ENCODE data around the gene TLR5.

The TLR5 gene

DNA sequence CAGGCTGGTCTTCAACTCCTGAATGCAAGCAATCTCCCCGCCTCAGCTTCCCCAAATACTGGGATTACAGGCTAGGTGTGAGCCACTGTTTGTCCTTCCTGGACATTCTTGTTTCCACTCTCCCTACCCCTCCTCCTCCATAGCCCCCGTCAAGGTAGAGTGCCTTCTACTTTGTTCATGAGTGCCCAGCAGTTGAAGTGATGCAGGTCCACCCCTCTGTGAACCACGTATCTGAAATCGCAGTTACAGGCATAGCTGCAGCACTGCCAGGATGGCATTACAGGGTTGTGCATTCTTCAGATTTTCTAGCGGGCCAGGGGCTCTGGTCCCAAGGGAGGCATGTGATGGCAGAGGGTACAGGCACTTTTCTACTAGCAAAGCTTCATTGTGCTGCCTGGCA lies 7.4 kb upstream of the TLR5 start:
- Histone ChIP-seq H3K27me3 (ENCODE audit: control insufficient read depth in 5 of 5, insufficient read depth in 4 of 5, low read length in 5 of 5) (peaks cover 0 to 2% (median 0%) of the 10 kb centered on the region in 5 donors), H3K4me1 (ENCODE audit: control insufficient read depth in 5 of 5, insufficient read depth in 5 of 5, low read length in 5 of 5) (peaks cover 0 to 21% (median 0%) of the 10 kb centered on the region in 5 donors), H3K4me3 (ENCODE audit: low read depth in 1 of 5, low read length in 5 of 5) (no peak overlapping the region), H3K27ac (ENCODE audit: low read depth, low read length) (no peak overlapping the region), H3K36me3 (ENCODE audit: control insufficient read depth in 5 of 5, insufficient read depth in 5 of 5, low read length in 5 of 5) (no peaks in the 10 kb centered on the region), H3K9me3 (ENCODE audit: control insufficient read depth in 5 of 5, low read length in 5 of 5) (peaks cover 0 to 14% (median 5%) of the 10 kb centered on the region in 5 donors), H3K9ac (ENCODE audit: low read length in 5 of 5) (no peak overlapping the region)

DNA sequence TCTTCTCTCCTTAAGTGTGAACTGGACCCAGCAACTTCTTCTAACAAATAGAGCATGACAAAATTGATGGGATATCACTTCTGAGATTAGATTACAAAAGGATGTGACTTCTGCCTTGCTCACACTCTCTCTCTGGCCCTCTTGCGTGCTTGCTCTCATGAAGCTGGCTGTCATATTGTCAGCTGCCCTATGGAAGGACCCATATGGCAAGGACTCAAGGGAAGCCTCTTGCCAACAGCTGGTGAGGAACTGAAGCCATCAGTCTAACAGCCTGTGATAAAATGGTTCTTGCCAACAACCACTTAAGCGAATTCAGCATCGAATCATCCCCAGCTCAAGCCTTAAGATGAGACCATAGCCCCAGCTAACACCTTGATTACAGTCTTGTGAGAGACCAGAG lies 4.8 kb upstream of the TLR5 start:
- no peak overlapping the region for H3K9ac ChIP-seq (ENCODE audit: low read length in 5 of 5)
- peaks cover 0 to 14% (median 5%) of the 10 kb centered on the region in 5 donors for H3K9me3 ChIP-seq (ENCODE audit: control insufficient read depth in 5 of 5, low read length in 5 of 5)
- peaks cover 3 to 18% (median 13%) of the 10 kb centered on the region in 5 donors for H3K4me1 ChIP-seq (ENCODE audit: control insufficient read depth in 5 of 5, insufficient read depth in 5 of 5, low read length in 5 of 5)
- no peak overlapping the region for H3K27ac ChIP-seq (ENCODE audit: low read depth, low read length)
- H3K4me3 ChIP-seq (ENCODE audit: low read depth in 1 of 5, low read length in 5 of 5), result no peak overlapping the region
- H3K27me3 ChIP-seq (ENCODE audit: control insufficient read depth in 5 of 5, insufficient read depth in 4 of 5, low read length in 5 of 5), result peaks cover 0 to 2% (median 0%) of the 10 kb centered on the region in 5 donors
- H3K36me3 ChIP-seq (ENCODE audit: control insufficient read depth in 5 of 5, insufficient read depth in 5 of 5, low read length in 5 of 5), result no peaks in the 10 kb centered on the region

DNA sequence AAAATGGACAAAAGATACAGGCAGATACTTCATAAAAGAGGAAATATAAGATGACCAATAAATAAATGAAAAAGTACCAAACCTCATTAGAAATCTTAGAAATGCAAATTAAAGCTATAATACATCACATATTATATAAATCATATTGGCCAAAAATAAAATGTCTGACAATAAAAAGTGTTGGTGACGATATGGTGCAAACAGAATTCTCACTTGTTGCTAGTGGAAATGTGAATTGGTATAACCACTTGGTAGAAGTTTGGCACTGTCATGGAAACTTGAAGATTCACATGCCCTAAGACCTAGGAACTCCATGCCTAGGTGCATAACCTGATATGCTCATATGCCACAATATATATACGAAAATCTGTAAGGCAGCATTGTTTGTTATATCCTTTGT lies 4.4 kb upstream of the TLR5 start:
- no peaks in the 10 kb centered on the region for H3K36me3 ChIP-seq (ENCODE audit: control insufficient read depth in 5 of 5, insufficient read depth in 5 of 5, low read length in 5 of 5)
- no peak overlapping the region for H3K4me3 ChIP-seq (ENCODE audit: low read depth in 1 of 5, low read length in 5 of 5)
- H3K9ac ChIP-seq (ENCODE audit: low read length in 5 of 5), result no peak overlapping the region
- H3K9me3 ChIP-seq (ENCODE audit: control insufficient read depth in 5 of 5, low read length in 5 of 5), result peaks cover 0 to 14% (median 5%) of the 10 kb centered on the region in 5 donors
- H3K27ac ChIP-seq (ENCODE audit: low read depth, low read length), result no peak overlapping the region
- peaks cover 5 to 20% (median 17%) of the 10 kb centered on the region in 5 donors for H3K4me1 ChIP-seq (ENCODE audit: control insufficient read depth in 5 of 5, insufficient read depth in 5 of 5, low read length in 5 of 5)
- peaks cover 0 to 2% (median 0%) of the 10 kb centered on the region in 5 donors for H3K27me3 ChIP-seq (ENCODE audit: control insufficient read depth in 5 of 5, insufficient read depth in 4 of 5, low read length in 5 of 5)

- H3K27me3 ChIP-seq (ENCODE audit: control insufficient read depth in 5 of 5, insufficient read depth in 4 of 5, low read length in 5 of 5), result peaks cover 0 to 2% (median 0%) of the 10 kb centered on the region in 5 donors
- H3K36me3 ChIP-seq (ENCODE audit: control insufficient read depth in 5 of 5, insufficient read depth in 5 of 5, low read length in 5 of 5), result no peaks in the 10 kb centered on the region
- no peak overlapping the region for H3K4me3 ChIP-seq (ENCODE audit: low read depth in 1 of 5, low read length in 5 of 5)
- peaks cover 0 to 14% (median 5%) of the 10 kb centered on the region in 5 donors for H3K9me3 ChIP-seq (ENCODE audit: control insufficient read depth in 5 of 5, low read length in 5 of 5)
- peaks cover 11 to 27% (median 21%) of the 10 kb centered on the region in 5 donors for H3K4me1 ChIP-seq (ENCODE audit: control insufficient read depth in 5 of 5, insufficient read depth in 5 of 5, low read length in 5 of 5)
- no peak overlapping the region for H3K9ac ChIP-seq (ENCODE audit: low read length in 5 of 5)
- H3K27ac ChIP-seq (ENCODE audit: low read depth, low read length), result no peak overlapping the region
These were observed 3.7 kb upstream of the TLR5 start for GRCh38 chr1:223146745-223147144.

GRCh38 chr1:223144914-223145313 lies 1.9 kb upstream of the TLR5 start:
- peaks cover 0 to 2% (median 0%) of the 10 kb centered on the region in 5 donors for H3K27me3 ChIP-seq (ENCODE audit: control insufficient read depth in 5 of 5, insufficient read depth in 4 of 5, low read length in 5 of 5)
- H3K4me3 ChIP-seq (ENCODE audit: low read depth in 1 of 5, low read length in 5 of 5), result no peak overlapping the region
- H3K9ac ChIP-seq (ENCODE audit: low read length in 5 of 5), result no peak overlapping the region
- H3K4me1 ChIP-seq (ENCODE audit: control insufficient read depth in 5 of 5, insufficient read depth in 5 of 5, low read length in 5 of 5), result peaks cover 14 to 40% (median 32%) of the 10 kb centered on the region in 5 donors
- no peaks in the 10 kb centered on the region for H3K36me3 ChIP-seq (ENCODE audit: control insufficient read depth in 5 of 5, insufficient read depth in 5 of 5, low read length in 5 of 5)
- H3K27ac ChIP-seq (ENCODE audit: low read depth, low read length), result no peak overlapping the region
- peaks cover 0 to 14% (median 5%) of the 10 kb centered on the region in 5 donors for H3K9me3 ChIP-seq (ENCODE audit: control insufficient read depth in 5 of 5, low read length in 5 of 5)

- Histone ChIP-seq H3K4me3 (ENCODE audit: low read depth in 1 of 5, low read length in 5 of 5) (no peak overlapping the region), H3K4me1 (ENCODE audit: control insufficient read depth in 5 of 5, insufficient read depth in 5 of 5, low read length in 5 of 5) (peaks cover 14 to 40% (median 32%) of the 10 kb centered on the region in 5 donors), H3K27me3 (ENCODE audit: control insufficient read depth in 5 of 5, insufficient read depth in 4 of 5, low read length in 5 of 5) (peaks cover 0 to 2% (median 0%) of the 10 kb centered on the region in 5 donors), H3K9ac (ENCODE audit: low read length in 5 of 5) (no peak overlapping the region), H3K36me3 (ENCODE audit: control insufficient read depth in 5 of 5, insufficient read depth in 5 of 5, low read length in 5 of 5) (no peaks in the 10 kb centered on the region), H3K27ac (ENCODE audit: low read depth, low read length) (no peak overlapping the region), H3K9me3 (ENCODE audit: control insufficient read depth in 5 of 5, low read length in 5 of 5) (peaks cover 0 to 14% (median 5%) of the 10 kb centered on the region in 5 donors)
These were observed 1.4 kb upstream of the TLR5 start for GRCh38 chr1:223144431-223144830.

DNA sequence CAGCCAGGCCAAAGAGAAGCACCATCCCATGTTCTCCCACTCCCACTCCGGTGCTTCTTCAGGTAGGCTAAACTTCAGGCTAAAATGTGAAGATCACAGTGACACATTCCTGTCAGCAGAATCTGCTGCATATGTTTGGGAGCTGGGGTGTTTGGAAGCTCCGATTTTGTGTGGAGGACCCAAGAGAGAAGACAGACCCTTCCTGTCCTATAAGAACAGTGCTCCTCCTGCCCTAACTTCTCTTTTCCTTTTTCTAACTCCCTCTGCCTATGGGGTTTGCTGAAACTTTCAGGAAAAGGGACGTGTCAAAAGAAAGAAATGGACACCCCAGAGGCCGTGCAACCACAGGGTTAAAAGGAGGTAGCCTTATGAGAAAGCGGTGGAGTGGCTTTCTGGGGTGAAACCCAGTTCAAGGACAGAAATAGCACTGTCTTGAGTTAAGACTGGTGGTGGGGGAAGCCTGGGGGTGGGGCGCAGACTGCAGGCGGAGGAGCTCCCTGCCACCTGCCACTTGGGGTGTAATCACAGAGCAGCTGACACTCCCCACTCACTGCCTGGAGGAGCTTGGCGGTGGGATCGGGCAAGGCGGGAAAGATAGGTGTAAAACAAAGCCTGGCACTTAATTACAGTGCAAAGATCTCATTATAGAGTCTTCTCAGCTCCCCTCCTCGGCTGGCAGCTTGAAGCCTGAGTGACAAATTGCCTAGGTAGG lies 645 bp upstream of the TLR5 start:
- H3K4me3 ChIP-seq (ENCODE audit: low read depth in 1 of 5, low read length in 5 of 5), result peak overlapping the region; percentile 65 to 79 (median 73)
- H3K27me3 ChIP-seq (ENCODE audit: control insufficient read depth in 5 of 5, insufficient read depth in 4 of 5, low read length in 5 of 5), result peaks cover 0 to 2% (median 0%) of the 10 kb centered on the region in 5 donors
- H3K9ac ChIP-seq (ENCODE audit: low read length in 5 of 5), result peak overlapping the region in 4 of 5 donors; percentile 2 to 82 (median 24)
- H3K36me3 ChIP-seq (ENCODE audit: control insufficient read depth in 5 of 5, insufficient read depth in 5 of 5, low read length in 5 of 5), result no peaks in the 10 kb centered on the region
- peaks cover 0 to 14% (median 5%) of the 10 kb centered on the region in 5 donors for H3K9me3 ChIP-seq (ENCODE audit: control insufficient read depth in 5 of 5, low read length in 5 of 5)
- peaks cover 14 to 40% (median 32%) of the 10 kb centered on the region in 5 donors for H3K4me1 ChIP-seq (ENCODE audit: control insufficient read depth in 5 of 5, insufficient read depth in 5 of 5, low read length in 5 of 5)
- H3K27ac ChIP-seq (ENCODE audit: low read depth, low read length), result no peak overlapping the region

- H3K9ac ChIP-seq (ENCODE audit: low read length in 5 of 5), result peak overlapping the region in 3 of 5 donors; percentile 2 to 82 (median 53)
- H3K27ac ChIP-seq (ENCODE audit: low read depth, low read length), result peak overlapping the region; percentile 64
- H3K4me1 ChIP-seq (ENCODE audit: control insufficient read depth in 5 of 5, insufficient read depth in 5 of 5, low read length in 5 of 5), result peaks cover 14 to 47% (median 43%) of the 10 kb centered on the region in 5 donors
- H3K36me3 ChIP-seq (ENCODE audit: control insufficient read depth in 5 of 5, insufficient read depth in 5 of 5, low read length in 5 of 5), result no peaks in the 10 kb centered on the region
- peak overlapping the region; percentile 65 to 77 (median 71) for H3K4me3 ChIP-seq (ENCODE audit: low read depth in 1 of 5, low read length in 5 of 5)
- H3K9me3 ChIP-seq (ENCODE audit: control insufficient read depth in 5 of 5, low read length in 5 of 5), result peaks cover 0 to 7% (median 0%) of the 10 kb centered on the region in 5 donors
- H3K27me3 ChIP-seq (ENCODE audit: control insufficient read depth in 5 of 5, insufficient read depth in 4 of 5, low read length in 5 of 5), result peaks cover 0 to 2% (median 0%) of the 10 kb centered on the region in 5 donors
These were observed 779 bp downstream of the TLR5 start for GRCh38 chr1:223142269-223142668.

DNA sequence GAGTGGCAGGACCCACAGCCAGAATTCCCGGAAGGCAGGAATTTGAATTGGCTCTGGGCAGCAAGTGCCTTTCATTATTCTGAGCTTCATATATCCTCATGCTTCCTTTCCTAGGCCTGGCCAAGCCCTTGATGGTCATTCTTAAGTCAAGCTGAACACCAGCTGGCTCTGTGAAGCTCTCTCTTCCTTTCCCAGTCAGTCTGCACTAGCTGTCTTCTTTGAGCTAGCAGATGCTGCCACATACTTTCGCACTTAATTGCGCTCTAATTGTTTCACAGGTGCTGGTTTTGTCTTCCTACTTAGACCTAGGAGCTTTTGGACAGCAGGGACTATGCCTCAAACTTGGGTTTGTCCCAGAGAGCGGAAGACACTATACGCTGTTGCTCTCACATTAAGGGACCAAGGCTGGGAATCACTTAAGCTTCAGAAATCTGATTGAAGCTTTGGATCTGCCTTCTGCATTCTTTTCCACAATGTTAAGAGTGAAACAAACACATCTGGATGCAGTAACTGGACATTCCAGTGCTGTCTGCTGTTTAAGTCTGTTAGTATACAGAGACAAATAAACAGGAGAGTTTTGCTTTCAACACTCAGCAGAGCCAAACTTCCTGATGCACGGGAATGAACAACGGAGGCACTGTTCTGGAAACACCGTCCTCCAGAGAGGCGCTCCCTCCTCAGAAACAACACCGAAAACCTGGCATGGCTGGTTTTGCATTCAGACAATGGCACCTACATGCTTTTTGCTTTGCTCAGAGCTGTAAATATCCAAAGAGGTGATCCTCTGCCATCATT lies 2.2 kb downstream of the TLR5 start:
- Histone ChIP-seq H3K9ac (ENCODE audit: low read length in 5 of 5) (peak overlapping the region in 2 of 5 donors; percentile 9 to 52), H3K27ac (ENCODE audit: low read depth, low read length) (peak overlapping the region; percentile 32), H3K4me3 (ENCODE audit: low read depth in 1 of 5, low read length in 5 of 5) (peak overlapping the region in 1 of 5 donors; percentile 18), H3K9me3 (ENCODE audit: control insufficient read depth in 5 of 5, low read length in 5 of 5) (no peaks in the 10 kb centered on the region), H3K4me1 (ENCODE audit: control insufficient read depth in 5 of 5, insufficient read depth in 5 of 5, low read length in 5 of 5) (peaks cover 14 to 61% (median 53%) of the 10 kb centered on the region in 5 donors), H3K36me3 (ENCODE audit: control insufficient read depth in 5 of 5, insufficient read depth in 5 of 5, low read length in 5 of 5) (no peaks in the 10 kb centered on the region), H3K27me3 (ENCODE audit: control insufficient read depth in 5 of 5, insufficient read depth in 4 of 5, low read length in 5 of 5) (no peaks in the 10 kb centered on the region)
